Gastrocnemius medialis (tissue), 4 donors: ENCODE measurements around the gene ATRNL1.

Experiments used
- POLR2A ChIP-seq, 2 donors: fragments of 450-650 bp; IDR thresholded peaks; one replicate each; pipeline ENCODE4 v1.6.1; 2017; ENCODE audit warnings: antibody characterized with exemption in 2 of 2, mild to moderate bottlenecking in 2 of 2, moderate library complexity in 2 of 2
- TF ChIP-seq, protein P1 (sequence below), 5 experiments: fragments of 450-650 bp in 3 of 5; fragments of 200-600 bp in 2 of 5; sonication (generic) in 2 of 5; IDR thresholded peaks in 4 of 5; conservative IDR thresholded peaks in 1 of 5; 1 replicate in 4 of 5; 2 replicates in 1 of 5; pipeline ENCODE4 v1.5.1; 2016 to 2019; ENCODE audit warnings: antibody characterized with exemption in 5 of 5, mild to moderate bottlenecking in 3 of 5, moderate library complexity in 3 of 5

DNA sequence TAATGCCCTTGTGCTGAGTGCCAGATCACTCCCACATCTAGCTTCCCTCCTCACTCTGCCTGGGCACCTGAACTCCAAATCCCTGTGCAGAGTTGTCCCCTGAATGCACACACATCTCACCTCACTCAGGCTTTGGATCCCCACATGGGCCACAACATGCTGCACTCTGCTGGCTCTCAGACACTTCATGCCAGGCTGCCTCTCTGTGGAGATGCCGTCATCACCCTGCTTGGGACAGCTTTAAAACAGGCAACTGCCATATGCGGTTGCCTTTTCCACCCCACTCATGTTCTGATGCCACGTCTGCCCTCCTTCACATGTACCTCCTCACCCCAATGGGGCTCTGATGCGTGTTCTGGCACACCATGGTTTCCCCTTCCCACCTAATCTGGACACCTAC, 702.8 kb downstream of the ATRNL1 start:
- TF ChIP-seq, protein P1, sequence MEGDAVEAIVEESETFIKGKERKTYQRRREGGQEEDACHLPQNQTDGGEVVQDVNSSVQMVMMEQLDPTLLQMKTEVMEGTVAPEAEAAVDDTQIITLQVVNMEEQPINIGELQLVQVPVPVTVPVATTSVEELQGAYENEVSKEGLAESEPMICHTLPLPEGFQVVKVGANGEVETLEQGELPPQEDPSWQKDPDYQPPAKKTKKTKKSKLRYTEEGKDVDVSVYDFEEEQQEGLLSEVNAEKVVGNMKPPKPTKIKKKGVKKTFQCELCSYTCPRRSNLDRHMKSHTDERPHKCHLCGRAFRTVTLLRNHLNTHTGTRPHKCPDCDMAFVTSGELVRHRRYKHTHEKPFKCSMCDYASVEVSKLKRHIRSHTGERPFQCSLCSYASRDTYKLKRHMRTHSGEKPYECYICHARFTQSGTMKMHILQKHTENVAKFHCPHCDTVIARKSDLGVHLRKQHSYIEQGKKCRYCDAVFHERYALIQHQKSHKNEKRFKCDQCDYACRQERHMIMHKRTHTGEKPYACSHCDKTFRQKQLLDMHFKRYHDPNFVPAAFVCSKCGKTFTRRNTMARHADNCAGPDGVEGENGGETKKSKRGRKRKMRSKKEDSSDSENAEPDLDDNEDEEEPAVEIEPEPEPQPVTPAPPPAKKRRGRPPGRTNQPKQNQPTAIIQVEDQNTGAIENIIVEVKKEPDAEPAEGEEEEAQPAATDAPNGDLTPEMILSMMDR (IDR thresholded peaks at IDR 0.05 in 4 of 5, conservative IDR thresholded peaks at IDR 0.05 in 1 of 5): no peak
- no peak for TF ChIP-seq POLR2A (IDR thresholded peaks at IDR 0.05)
